Left colon (tissue), 2 donors: Measurements from ENCODE around the gene QPCTL. TPM values are rescaled to one million over a fixed set of nuclear protein-coding genes. Genes with fewer than 3 reads are reported as not detected.
"Not testable (repeated sequence)": the region's sequence is repeated elsewhere in the genome, so short reads cannot be mapped to it uniquely, and the experiment has no call there.

ENCODE experiments used
- ATAC-seq: fragments of 200-7000 bp; cut with Tn5 transposase; one replicate; pipeline ENCODE4 v1.9.1; 2020; ENCODE audit warnings: mild to moderate bottlenecking, moderate library complexity
- DNase-seq, 2 donors: peaks; one replicate each; pipeline ENCODE4 v3.0.0-alpha.2; 2020
- intact Hi-C, 2 donors: fragments of 100-400 bp; cut with DNase I in 1 of 2; cut with micrococcal nuclease in 1 of 2; formaldehyde crosslinking; loops; one replicate each; pipeline versions ENCODE4 v1.11.2 to v1.14.0; 2022; cut with DNase I, micrococcal nuclease
- microRNA-seq, 2 donors: library from miRNA; unstranded; fragments of <30 nt; microRNA quantifications; one replicate each; pipeline versions ENCODE4 v1.1.0 to v1.2.0, GENCODE V29; 2020
- total RNA-seq, 2 donors: library from RNA; stranded (reverse); fragmentation: NEBNext Ultra II Directional; extraction: Animal tissue kit (Norgen Biotek cat#: 25700); gene quantifications; one replicate each; pipeline ENCODE4 v1.2.1, GENCODE V29; 2021
- donor health status: DM: no; HTN: no; CAD: no.
- donor health status: DM: yes; HTN: yes; CAD: no.

The QPCTL gene
- total RNA-seq, 2 donors from 2014 or later = 10.0 to 10.3 TPM

- intact Hi-C loops = no loop called here
- DNase-seq (no peak), ATAC-seq (no peak)
These were observed 54.4 kb downstream of the QPCTL start for GRCh38 chr19:45746866-45747265.

- DNase-seq (no peak), ATAC-seq (no peak)
- intact Hi-C loops = no loop called here
These were observed 55.0 kb downstream of the QPCTL start for GRCh38 chr19:45747513-45747912.

GRCh38 chr19:45751483-45751882, 59.0 kb downstream of the QPCTL start:
- ATAC-seq, intact Hi-C loops, DNase-seq: not testable (repeated sequence)

GRCh38 chr19:45752639-45753038, 60.2 kb downstream of the QPCTL start:
- intact Hi-C loops = no loop called here
- ATAC-seq (no peak), DNase-seq (no peak)

- intact Hi-C loops = no loop called here
These were observed 61.1 kb downstream of the QPCTL start for GRCh38 chr19:45753548-45753947.

More at GRCh38 chr19:45753548-45753947, 61.1 kb downstream of the QPCTL start:
- ATAC-seq (no peak), DNase-seq (no peak)

Small RNA genes within 50 kb of the gene (microRNA-seq; reads per million reads assigned to microRNA genes)
- 0 reads per million in 2 donors for gene MIR642A
- gene MIR642B = 0 reads per million in 2 donors

Other genes with a start within 250 kb of the QPCTL start
- gene FOSB, start 224.7 kb upstream of the QPCTL start, total RNA-seq = 10 to 100 TPM in 1 of 2 donors, 1 to 10 TPM in 1; 4.4 to 46.0 TPM
- gene RTN2, start 195.6 kb upstream of the QPCTL start, total RNA-seq = 1 to 10 TPM; 3.4 to 6.1 TPM
- 1 to 10 TPM in 1 of 2 donors, under 1 TPM in 1; 0.37 to 1.6 TPM for gene PPM1N, start 194.2 kb upstream of the QPCTL start, total RNA-seq
- 100 to 1,000 TPM; 218 to 260 TPM for gene VASP, start 185.2 kb upstream of the QPCTL start, total RNA-seq
- 10 to 100 TPM; 12.9 to 14.0 TPM for gene OPA3, start 107.9 kb upstream of the QPCTL start, total RNA-seq
- gene GPR4, start 90.5 kb upstream of the QPCTL start, total RNA-seq = 1 to 10 TPM in 1 of 2 donors, under 1 TPM in 1; 0.59 to 1.5 TPM
- 100 to 1,000 TPM; 105 TPM for gene EML2, start 53.3 kb upstream of the QPCTL start, total RNA-seq
- 10 to 100 TPM; 21.2 to 22.6 TPM for gene GIPR, start 24.4 kb upstream of the QPCTL start, total RNA-seq
- 100 to 1,000 TPM; 205 to 223 TPM for gene SNRPD2, start 713 bp upstream of the QPCTL start, total RNA-seq
- gene FBXO46, start 38.2 kb downstream of the QPCTL start, total RNA-seq = 10 to 100 TPM; 27.3 to 28.0 TPM
- not detected for gene MEIOSIN, start 40.8 kb downstream of the QPCTL start, total RNA-seq
- gene SIX5, start 76.6 kb downstream of the QPCTL start, total RNA-seq = 10 to 100 TPM in 1 of 2 donors, 1 to 10 TPM in 1; 9.2 to 12.6 TPM
- 10 to 100 TPM; 28.4 to 38.2 TPM for gene DMPK, start 89.8 kb downstream of the QPCTL start, total RNA-seq
- gene DMWD, start 100.2 kb downstream of the QPCTL start, total RNA-seq = 10 to 100 TPM; 29.7 to 38.7 TPM
- gene RSPH6A, start 122.6 kb downstream of the QPCTL start, total RNA-seq = under 1 TPM; 0.14 to 0.27 TPM
- 10 to 100 TPM; 53.8 to 62.7 TPM for gene SYMPK, start 170.5 kb downstream of the QPCTL start, total RNA-seq
- 10 to 100 TPM; 31.5 to 53.7 TPM for gene FOXA3, start 171.7 kb downstream of the QPCTL start, total RNA-seq
- 10 to 100 TPM; 22.8 to 25.0 TPM for gene IRF2BP1, start 193.5 kb downstream of the QPCTL start, total RNA-seq
- gene MYPOP, start 209.9 kb downstream of the QPCTL start, total RNA-seq = 10 to 100 TPM; 10.4 to 11.9 TPM
- not detected for gene NANOS2, start 222.1 kb downstream of the QPCTL start, total RNA-seq